HG02884 (cell line): ENCODE measurements around the gene MIB1.
"Not testable (repeated sequence)": the region's sequence is repeated elsewhere in the genome, so short reads cannot be mapped to it uniquely, and the experiment has no call there.

Source experiments
- ATAC-seq: cut with Tn5 transposase; IDR thresholded peaks from one replicate; pipeline ENCODE4 v1.9.1; 2021; ENCODE audit warnings: mild to moderate bottlenecking, moderate library complexity; ENCODE audit not compliant: unreplicated experiment

MIB1 gene

DNA sequence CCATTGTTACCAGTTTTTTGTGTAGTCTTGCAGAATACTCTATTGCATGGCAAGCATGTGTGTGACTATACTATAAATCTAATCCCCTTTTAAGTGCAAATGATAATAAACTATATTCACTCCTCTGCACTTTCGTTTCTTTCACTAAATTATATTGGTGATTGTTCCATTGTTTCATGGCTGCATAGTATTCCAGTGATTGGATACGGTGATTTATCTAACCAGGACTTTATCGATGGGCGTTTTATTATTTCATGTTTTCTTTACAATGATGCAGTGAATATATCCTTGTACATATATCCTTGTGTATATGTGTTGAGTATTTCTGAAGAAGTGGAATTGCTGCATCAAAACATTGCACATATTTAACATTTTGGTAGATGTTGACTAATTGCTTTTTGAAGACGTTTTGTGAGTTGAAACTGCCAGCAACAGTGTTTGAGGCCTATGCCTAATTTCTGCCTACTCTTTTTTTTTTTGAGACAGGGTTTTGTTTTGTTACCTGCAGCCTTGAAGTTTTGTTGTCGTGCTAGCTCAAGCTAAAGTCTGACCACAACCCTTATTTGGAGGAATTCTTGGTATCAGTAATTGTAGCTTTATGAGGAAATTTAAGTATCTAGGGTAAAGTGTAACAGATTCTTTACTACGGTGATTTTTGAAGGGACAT lies 2.7 kb downstream of the MIB1 start:
- ATAC-seq = no peak

- no peak for ATAC-seq
These were observed 4.6 kb downstream of the MIB1 start for GRCh38 chr18:21745231-21745630.

DNA sequence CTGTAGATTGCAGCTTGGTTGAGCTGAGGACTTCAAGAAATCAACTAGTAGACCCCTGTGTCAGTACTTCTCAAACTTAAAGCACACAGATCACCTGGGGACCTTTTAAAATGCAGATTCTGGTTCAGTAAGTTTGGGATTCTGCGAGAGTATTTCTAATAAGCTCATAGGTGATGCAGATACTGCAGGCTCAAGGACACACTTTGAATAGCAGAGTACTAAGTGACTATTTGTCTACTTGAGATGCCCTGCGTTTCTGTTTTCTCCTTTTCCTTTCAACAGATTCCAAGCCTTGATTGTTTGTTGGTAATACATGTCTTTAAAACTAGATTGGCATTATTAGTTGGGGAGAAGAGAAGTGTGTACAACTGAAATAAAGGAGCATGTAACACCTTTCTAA lies 6.7 kb downstream of the MIB1 start:
- ATAC-seq = no peak

DNA sequence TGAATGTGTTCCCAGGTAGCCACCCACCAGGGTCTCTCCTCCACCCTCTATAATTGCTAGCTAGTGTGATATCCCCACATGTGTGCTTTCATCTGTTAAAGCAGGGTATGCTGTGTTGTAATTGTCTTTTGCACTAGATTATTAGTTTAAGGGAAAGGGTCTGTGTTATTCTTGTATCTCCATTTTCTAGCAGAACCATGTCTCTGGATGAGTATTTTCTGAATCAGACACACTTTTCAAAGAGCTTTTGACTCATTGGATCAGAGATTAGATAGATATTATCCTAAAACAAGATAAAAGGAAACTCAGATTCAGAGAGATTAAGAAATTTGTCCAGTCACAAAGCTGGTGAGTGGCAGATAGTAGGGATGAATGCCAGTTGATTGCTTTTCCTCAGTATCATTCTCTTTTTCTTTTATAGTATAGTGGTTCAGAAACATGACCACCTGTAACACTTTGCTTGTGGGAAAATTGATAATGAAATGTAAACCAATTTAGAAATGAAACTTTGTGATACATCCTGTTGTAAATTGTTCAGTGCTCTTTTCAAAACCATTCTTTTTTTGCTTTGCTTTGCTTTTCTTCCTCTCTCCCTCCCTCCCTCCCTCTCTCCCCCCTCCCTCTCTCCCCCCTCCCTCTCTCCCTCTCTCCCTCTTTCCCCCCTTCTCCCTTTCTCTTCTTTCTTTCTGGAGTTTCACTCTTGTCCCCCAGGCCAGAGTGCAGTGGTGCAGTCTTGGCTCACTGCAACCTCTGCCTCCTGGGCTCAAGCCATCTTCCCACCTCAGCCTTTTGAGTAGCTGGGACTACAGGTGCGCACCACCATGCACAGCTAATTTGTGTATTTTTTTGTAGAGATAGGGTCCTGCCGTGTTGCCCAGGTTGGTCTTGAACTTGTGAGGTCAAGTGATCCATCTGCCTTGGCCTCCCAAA lies 7.4 kb downstream of the MIB1 start:
- ATAC-seq = no peak

DNA sequence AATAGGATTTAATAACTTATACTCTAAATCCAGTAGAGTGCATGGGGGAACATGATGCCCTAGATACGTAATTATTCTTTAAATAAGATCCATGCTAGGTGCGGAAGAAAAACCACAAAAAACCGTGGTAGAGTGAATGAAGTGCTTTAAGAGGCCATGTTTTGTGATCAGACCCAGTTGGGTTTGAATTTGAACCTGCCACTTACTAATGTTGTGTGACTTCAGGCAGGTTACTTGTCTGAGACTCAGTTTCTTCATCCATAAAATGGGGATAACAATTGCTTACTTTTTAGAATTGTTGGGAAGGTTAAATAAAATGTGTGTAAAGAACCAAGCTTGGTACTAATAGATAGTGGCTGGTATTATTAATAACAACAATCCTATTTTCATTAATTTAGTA lies 17.2 kb downstream of the MIB1 start:
- no peak for ATAC-seq

DNA sequence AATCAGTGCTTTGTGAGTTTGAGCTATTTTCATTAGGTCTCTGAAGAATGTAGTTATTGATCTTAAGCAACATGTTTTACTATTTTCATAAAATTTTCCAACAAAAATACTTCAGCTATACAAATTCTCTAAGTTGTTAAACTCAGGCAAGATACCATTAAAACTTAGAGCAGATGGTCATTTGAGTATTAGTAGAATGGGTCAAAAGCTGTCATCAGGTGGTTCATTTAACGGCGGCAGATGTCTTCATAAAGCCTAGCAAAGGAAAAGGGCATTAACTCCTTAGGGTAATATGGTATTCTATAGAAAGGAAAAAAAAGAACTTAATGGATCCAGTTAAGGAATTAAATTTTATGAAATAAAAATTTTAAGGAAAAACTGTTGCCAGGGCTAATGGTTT lies 19.2 kb downstream of the MIB1 start:
- ATAC-seq = no peak

DNA sequence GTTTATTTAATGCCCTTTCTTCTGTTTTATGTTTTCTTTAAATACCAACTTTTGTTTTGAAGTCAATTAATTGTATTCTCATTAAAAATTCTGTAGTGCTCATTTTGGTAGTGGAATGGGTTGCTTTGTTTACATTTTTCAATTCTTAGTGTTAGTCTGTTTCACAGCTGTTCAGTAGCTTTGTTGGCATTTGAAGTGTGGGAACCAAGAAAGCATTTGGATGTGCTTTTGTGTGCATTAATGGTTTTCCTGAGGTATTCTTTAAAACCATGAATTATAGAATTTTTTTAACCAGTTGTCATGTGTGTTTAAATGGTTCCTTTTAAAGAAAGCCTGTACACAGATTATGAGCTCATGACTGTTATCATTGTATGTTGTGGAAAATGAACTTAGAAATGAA lies 19.7 kb downstream of the MIB1 start:
- no peak for ATAC-seq

GRCh38 chr18:21761471-21762115 lies 21.0 kb downstream of the MIB1 start:
- no peak for ATAC-seq

DNA sequence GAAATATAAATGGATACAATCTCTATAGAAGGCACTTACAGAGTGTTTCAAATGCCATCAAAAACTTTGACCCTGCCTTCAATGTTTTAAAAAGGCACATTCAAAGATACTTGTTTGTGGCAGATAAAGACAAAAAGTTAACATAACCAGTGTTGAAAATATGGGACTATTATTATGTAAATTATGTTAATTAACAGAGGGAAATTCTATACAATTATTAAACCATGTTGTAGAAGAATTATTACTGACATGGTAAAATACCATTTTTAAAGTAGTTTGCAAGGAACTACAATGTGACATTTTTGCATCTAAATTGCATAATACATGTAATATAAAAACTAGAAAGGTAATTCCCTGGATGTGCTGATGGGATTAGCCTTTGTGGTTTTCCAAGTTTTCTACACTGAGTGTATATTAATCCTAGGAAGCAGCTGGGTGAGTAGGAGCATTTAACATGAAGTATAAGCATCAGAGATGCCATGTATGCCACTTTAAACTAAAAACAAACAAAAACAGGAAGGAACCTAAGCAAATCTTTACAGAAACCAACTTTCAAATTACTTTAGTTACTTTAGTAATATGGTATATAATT lies 21.7 kb downstream of the MIB1 start:
- no peak for ATAC-seq

- no peak for ATAC-seq
These were observed 23.5 kb downstream of the MIB1 start for GRCh38 chr18:21763846-21764646.

GRCh38 chr18:21769206-21769605 lies 28.6 kb downstream of the MIB1 start:
- ATAC-seq = no peak

DNA sequence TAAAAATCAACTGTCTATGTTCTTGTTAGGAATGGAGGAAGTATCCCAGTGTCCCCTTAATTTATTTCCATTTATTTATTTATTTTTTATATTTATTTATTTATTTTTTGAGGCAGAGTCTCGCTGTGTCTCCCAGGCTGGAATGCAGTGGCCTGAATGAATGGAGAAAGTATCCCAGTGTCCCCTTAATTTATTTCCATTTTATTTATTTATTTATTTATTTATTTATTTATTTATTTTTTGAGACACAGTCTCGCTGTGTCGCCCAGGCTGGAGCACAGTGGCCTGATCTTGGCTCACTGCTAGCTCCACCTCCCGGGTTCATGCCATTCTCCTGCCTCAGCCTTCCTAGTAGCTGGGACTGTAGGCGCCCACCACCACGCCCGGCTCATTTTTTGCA lies 34.1 kb downstream of the MIB1 start:
- ATAC-seq = no peak

- no peak for ATAC-seq
These were observed 37.2 kb downstream of the MIB1 start for GRCh38 chr18:21777814-21778213.

DNA sequence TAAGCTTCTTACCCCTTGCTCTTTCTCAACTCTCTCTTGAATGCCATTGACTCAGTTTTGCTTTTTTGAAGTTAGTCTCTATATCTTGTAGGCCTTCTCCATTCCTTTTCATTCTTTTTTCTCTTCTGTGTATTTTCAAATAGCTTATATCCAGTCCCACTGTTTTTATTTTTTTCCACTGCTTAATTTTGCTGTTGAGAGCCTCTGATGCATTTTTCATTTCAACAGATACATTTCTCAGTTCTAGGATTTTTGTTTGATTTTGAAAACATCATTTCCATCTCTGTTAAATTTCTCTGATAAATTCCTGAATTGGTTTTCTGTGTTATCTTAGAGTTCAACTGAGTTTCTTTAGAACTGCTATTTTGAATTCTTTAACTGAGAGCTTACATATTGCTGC lies 45.9 kb downstream of the MIB1 start:
- no peak for ATAC-seq

- not testable (repeated sequence) for ATAC-seq
These were observed 55.5 kb downstream of the MIB1 start for GRCh38 chr18:21796089-21796488.

DNA sequence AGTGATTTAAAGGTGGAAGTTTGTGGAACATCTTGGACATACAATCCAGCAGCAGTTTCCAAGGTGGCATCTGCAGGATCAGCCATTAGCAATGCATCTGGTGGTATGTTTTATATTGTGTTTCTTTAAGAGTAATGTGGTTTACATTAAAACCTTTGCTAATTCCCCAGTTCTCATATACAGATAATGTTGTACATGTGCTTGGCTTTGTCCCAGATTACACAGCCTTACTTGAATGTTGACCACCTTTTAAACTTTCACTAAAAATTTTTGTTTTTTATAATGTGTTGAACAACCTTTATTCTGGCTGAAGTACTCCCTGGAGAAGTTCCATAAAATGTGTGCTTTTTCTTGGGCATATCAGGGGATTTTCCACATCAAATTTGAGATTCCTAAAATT lies 57.5 kb downstream of the MIB1 start:
- ATAC-seq = no peak

- ATAC-seq = no peak
These were observed 59.1 kb downstream of the MIB1 start for GRCh38 chr18:21799721-21800120.

DNA sequence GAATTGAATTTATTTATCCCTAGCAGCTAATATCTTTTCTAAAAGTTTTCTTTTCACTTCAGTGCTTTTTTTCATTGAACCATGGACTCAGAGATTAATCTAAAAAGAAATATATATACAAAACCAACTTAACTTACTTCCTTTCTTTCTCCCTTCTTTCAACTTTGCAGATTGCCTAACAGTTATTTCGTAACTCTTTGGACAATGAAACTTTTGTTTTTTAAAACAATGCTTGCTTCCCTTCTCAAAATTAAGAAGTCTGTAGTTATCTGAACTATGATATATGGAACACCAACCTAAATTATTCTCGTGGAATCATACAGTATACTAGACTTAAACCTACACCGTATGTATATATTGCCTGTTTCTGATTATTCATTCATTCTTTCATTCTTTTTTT lies 62.9 kb downstream of the MIB1 start:
- no peak for ATAC-seq

- no peak for ATAC-seq
These were observed 65.3 kb downstream of the MIB1 start for GRCh38 chr18:21805771-21806366.

GRCh38 chr18:21808185-21808584 lies 67.6 kb downstream of the MIB1 start:
- no peak for ATAC-seq
